HG03066 (cell line): Measurements from ENCODE around the gene RPL13.

Source experiments
- ATAC-seq: cut with Tn5 transposase; IDR thresholded peaks from one replicate; pipeline ENCODE4 v1.9.1; 2021; ENCODE audit warnings: low read depth; ENCODE audit not compliant: unreplicated experiment

Gene RPL13

GRCh38 chr16:89595330-89596060 lies 35.0 kb downstream of the RPL13 start:
- ATAC-seq, result no peak

GRCh38 chr16:89596061-89596689 lies 35.7 kb downstream of the RPL13 start:
- no peak for ATAC-seq

GRCh38 chr16:89596957-89597649 lies 36.6 kb downstream of the RPL13 start:
- no peak for ATAC-seq

GRCh38 chr16:89598199-89598598 lies 37.7 kb downstream of the RPL13 start:
- no peak for ATAC-seq

GRCh38 chr16:89599451-89599858 lies 39.0 kb downstream of the RPL13 start:
- no peak for ATAC-seq

GRCh38 chr16:89599902-89600301 lies 39.4 kb downstream of the RPL13 start:
- ATAC-seq, result no peak

GRCh38 chr16:89600427-89600826 lies 39.9 kb downstream of the RPL13 start:
- ATAC-seq, result no peak

GRCh38 chr16:89600956-89601355 lies 40.5 kb downstream of the RPL13 start:
- no peak for ATAC-seq

- no peak for ATAC-seq
Observed at GRCh38 chr16:89601906-89602272, 41.4 kb downstream of the RPL13 start.

GRCh38 chr16:89602273-89602951 lies 41.9 kb downstream of the RPL13 start:
- ATAC-seq, result no peak

GRCh38 chr16:89602952-89603590 lies 42.6 kb downstream of the RPL13 start:
- ATAC-seq, result no peak

- ATAC-seq, result no peak
Observed at GRCh38 chr16:89604764-89605163, 44.3 kb downstream of the RPL13 start.

GRCh38 chr16:89605186-89605970 lies 44.9 kb downstream of the RPL13 start:
- no peak for ATAC-seq

- no peak for ATAC-seq
Observed at GRCh38 chr16:89606006-89606405, 45.5 kb downstream of the RPL13 start.

- no peak for ATAC-seq
Observed at GRCh38 chr16:89607453-89607852, 47.0 kb downstream of the RPL13 start.

- no peak for ATAC-seq
Observed at GRCh38 chr16:89607937-89608740, 47.7 kb downstream of the RPL13 start.

GRCh38 chr16:89610108-89610453 lies 49.6 kb downstream of the RPL13 start:
- no peak for ATAC-seq

GRCh38 chr16:89612415-89613166 lies 52.1 kb downstream of the RPL13 start:
- ATAC-seq, result no peak
